ENCODE results near the gene RUBCN.
"Not testable (repeated sequence)": the region's sequence is repeated elsewhere in the genome, so short reads cannot be mapped to it uniquely, and the experiment has no call there.

Gene RUBCN

GRCh38 chr3:197630766-197631165 is 105.9 kb downstream of the RUBCN start:
- not testable (repeated sequence) for H3K4me2 ChIP-seq (ENCODE audit: low read length); H3K36me3 ChIP-seq (ENCODE audit: control insufficient read depth, insufficient read depth, low read length); H3K23ac ChIP-seq (ENCODE audit: low read length); H3K4ac ChIP-seq (ENCODE audit: low read depth, low read length); H2AK5ac ChIP-seq (ENCODE audit: low read length); H3K79me1 ChIP-seq (ENCODE audit: low read length); H2BK5ac ChIP-seq (ENCODE audit: low read length); H3K27me3 ChIP-seq (ENCODE audit: insufficient read depth, low read length, poor library complexity); H3K4me3 ChIP-seq (ENCODE audit: low read length); H2BK120ac ChIP-seq (ENCODE audit: low read depth, low read length); H3K27ac ChIP-seq (ENCODE audit: low read depth, low read length); H3K79me2 ChIP-seq (ENCODE audit: control insufficient read depth, insufficient read depth, low read length); H4K5ac ChIP-seq (ENCODE audit: low read length); H2BK15ac ChIP-seq (replicated peaks; ENCODE audit: low read depth); DNase-seq; H3K4me1 ChIP-seq (ENCODE audit: control insufficient read depth, low read depth, low read length); H3K9ac ChIP-seq (ENCODE audit: low read length); H4K8ac ChIP-seq (ENCODE audit: low read depth, low read length); H3K56ac ChIP-seq (ENCODE audit: low read length); H3K18ac ChIP-seq (ENCODE audit: low read length)
- no CpG with 5 or more reads among the region's 12 CpGs for WGBS (ENCODE audit: extremely low coverage, insufficient coverage, low lambda C conversion rate)

- H3K79me2 ChIP-seq (ENCODE audit: control insufficient read depth, insufficient read depth, low read length): not testable (repeated sequence)
Observed at GRCh38 chr3:197629286-197629685, 107.4 kb downstream of the RUBCN start.

GRCh38 chr3:197627772-197628523 is 108.8 kb downstream of the RUBCN start:
- not testable (repeated sequence) for H3K4me1 ChIP-seq (ENCODE audit: control insufficient read depth, low read depth, low read length); H2BK15ac ChIP-seq (replicated peaks; ENCODE audit: low read depth); H3K4ac ChIP-seq (ENCODE audit: low read depth, low read length); H2BK5ac ChIP-seq (ENCODE audit: low read length); H3K23ac ChIP-seq (ENCODE audit: low read length); H4K5ac ChIP-seq (ENCODE audit: low read length); H3K79me2 ChIP-seq (ENCODE audit: control insufficient read depth, insufficient read depth, low read length); H3K4me3 ChIP-seq (ENCODE audit: low read length); H3K27me3 ChIP-seq (ENCODE audit: insufficient read depth, low read length, poor library complexity); H2AK5ac ChIP-seq (ENCODE audit: low read length); H3K79me1 ChIP-seq (ENCODE audit: low read length); H2BK120ac ChIP-seq (ENCODE audit: low read depth, low read length); H3K36me3 ChIP-seq (ENCODE audit: control insufficient read depth, insufficient read depth, low read length); H3K27ac ChIP-seq (ENCODE audit: low read depth, low read length); H3K4me2 ChIP-seq (ENCODE audit: low read length)
- no CpG with 5 or more reads among the region's 73 CpGs for WGBS (ENCODE audit: extremely low coverage, insufficient coverage, low lambda C conversion rate)
- DNase-seq: peak; percentile 89
- Histone ChIP-seq H3K9ac (ENCODE audit: low read length) (peak overlapping the region; percentile 72), H3K18ac (ENCODE audit: low read length) (peak overlapping the region; percentile 26), H4K8ac (ENCODE audit: low read depth, low read length) (peak overlapping the region; percentile 70), H3K56ac (ENCODE audit: low read length) (peak overlapping the region; percentile 90)

More at GRCh38 chr3:197629286-197629685, 107.4 kb downstream of the RUBCN start:
- H3K4me1 ChIP-seq (ENCODE audit: control insufficient read depth, low read depth, low read length); H3K4me2 ChIP-seq (ENCODE audit: low read length); H2BK15ac ChIP-seq (replicated peaks; ENCODE audit: low read depth); H3K56ac ChIP-seq (ENCODE audit: low read length); H3K27me3 ChIP-seq (ENCODE audit: insufficient read depth, low read length, poor library complexity); H2BK120ac ChIP-seq (ENCODE audit: low read depth, low read length); H3K36me3 ChIP-seq (ENCODE audit: control insufficient read depth, insufficient read depth, low read length); H2BK5ac ChIP-seq (ENCODE audit: low read length); H3K23ac ChIP-seq (ENCODE audit: low read length); H2AK5ac ChIP-seq (ENCODE audit: low read length); H3K79me1 ChIP-seq (ENCODE audit: low read length); H3K4ac ChIP-seq (ENCODE audit: low read depth, low read length); H3K27ac ChIP-seq (ENCODE audit: low read depth, low read length); H4K8ac ChIP-seq (ENCODE audit: low read depth, low read length); H3K9ac ChIP-seq (ENCODE audit: low read length); H3K18ac ChIP-seq (ENCODE audit: low read length); DNase-seq; H3K4me3 ChIP-seq (ENCODE audit: low read length); H4K5ac ChIP-seq (ENCODE audit: low read length): not testable (repeated sequence)
- WGBS (ENCODE audit: extremely low coverage, insufficient coverage, low lambda C conversion rate): no CpG with 5 or more reads among the region's 14 CpGs

GRCh38 chr3:197627158-197627771 is 109.4 kb downstream of the RUBCN start:
- WGBS (ENCODE audit: extremely low coverage, insufficient coverage, low lambda C conversion rate): no CpG with 5 or more reads among the region's 67 CpGs
- not testable (repeated sequence) for H3K79me1 ChIP-seq (ENCODE audit: low read length); H2BK120ac ChIP-seq (ENCODE audit: low read depth, low read length); H3K36me3 ChIP-seq (ENCODE audit: control insufficient read depth, insufficient read depth, low read length); H3K18ac ChIP-seq (ENCODE audit: low read length); H3K79me2 ChIP-seq (ENCODE audit: control insufficient read depth, insufficient read depth, low read length); H2AK5ac ChIP-seq (ENCODE audit: low read length); H3K27me3 ChIP-seq (ENCODE audit: insufficient read depth, low read length, poor library complexity); H2BK15ac ChIP-seq (replicated peaks; ENCODE audit: low read depth); DNase-seq; H3K4me1 ChIP-seq (ENCODE audit: control insufficient read depth, low read depth, low read length); H3K4ac ChIP-seq (ENCODE audit: low read depth, low read length); H4K5ac ChIP-seq (ENCODE audit: low read length); H3K27ac ChIP-seq (ENCODE audit: low read depth, low read length); H3K4me3 ChIP-seq (ENCODE audit: low read length); H2BK5ac ChIP-seq (ENCODE audit: low read length); H3K23ac ChIP-seq (ENCODE audit: low read length); H3K4me2 ChIP-seq (ENCODE audit: low read length); H4K8ac ChIP-seq (ENCODE audit: low read depth, low read length)
- Histone ChIP-seq H3K9ac (ENCODE audit: low read length) (peak overlapping the region; percentile 72), H3K56ac (ENCODE audit: low read length) (peak overlapping the region; percentile 90)

GRCh38 chr3:197626404-197627157 is 110.1 kb downstream of the RUBCN start:
- H3K4me1 ChIP-seq (ENCODE audit: control insufficient read depth, low read depth, low read length); H3K27ac ChIP-seq (ENCODE audit: low read depth, low read length); H4K8ac ChIP-seq (ENCODE audit: low read depth, low read length); H3K4me2 ChIP-seq (ENCODE audit: low read length); H3K18ac ChIP-seq (ENCODE audit: low read length); H3K4ac ChIP-seq (ENCODE audit: low read depth, low read length); H3K79me2 ChIP-seq (ENCODE audit: control insufficient read depth, insufficient read depth, low read length); H2BK120ac ChIP-seq (ENCODE audit: low read depth, low read length); H2BK5ac ChIP-seq (ENCODE audit: low read length); DNase-seq; H2BK15ac ChIP-seq (replicated peaks; ENCODE audit: low read depth); H3K79me1 ChIP-seq (ENCODE audit: low read length); H3K4me3 ChIP-seq (ENCODE audit: low read length); H3K36me3 ChIP-seq (ENCODE audit: control insufficient read depth, insufficient read depth, low read length); H3K27me3 ChIP-seq (ENCODE audit: insufficient read depth, low read length, poor library complexity); H3K9ac ChIP-seq (ENCODE audit: low read length); H2AK5ac ChIP-seq (ENCODE audit: low read length); H3K23ac ChIP-seq (ENCODE audit: low read length); H4K5ac ChIP-seq (ENCODE audit: low read length): not testable (repeated sequence)
- peak overlapping the region; percentile 34 for H3K56ac ChIP-seq (ENCODE audit: low read length)
- no CpG with 5 or more reads among the region's 18 CpGs for WGBS (ENCODE audit: extremely low coverage, insufficient coverage, low lambda C conversion rate)
